Erythroblast (primary cell): ENCODE measurements around the gene TIMP3.

Experiments
- DNase-seq, 2 experiments: peaks; one replicate each; lab custom pipeline; 2025; lab: John Stamatoyannopoulos, UW
- GATA1 ChIP-seq: IDR thresholded peaks from 2 replicates; pipeline ENCODE4 v1.6.1; 2011; ENCODE audit warnings: low read depth, mild to moderate bottlenecking, control low read depth, low read length, moderate library complexity
- POLR2A ChIP-seq: IDR thresholded peaks from 2 replicates; pipeline ENCODE4 v1.6.1; 2011; ENCODE audit warnings: mild to moderate bottlenecking, low read length

Gene TIMP3

GRCh38 chr22:32874976-32875375 is 73.5 kb downstream of the TIMP3 start:
- TF ChIP-seq GATA1 (no peak), POLR2A (no peak)
- DNase-seq = no peak

- no peak for TF ChIP-seq POLR2A
- TF ChIP-seq GATA1 = no peak
- no peak for DNase-seq
Measured at GRCh38 chr22:32876516-32876915, 75.0 kb downstream of the TIMP3 start.

- DNase-seq = no peak
- TF ChIP-seq GATA1 (no peak), POLR2A (no peak)
Measured at GRCh38 chr22:32877196-32877595, 75.7 kb downstream of the TIMP3 start.

- TF ChIP-seq POLR2A (no peak), GATA1 (no peak)
- no peak for DNase-seq
Measured at GRCh38 chr22:32879550-32879949, 78.0 kb downstream of the TIMP3 start.

- DNase-seq = peak in 1 of 2 experiments; percentile 46
- no peak for TF ChIP-seq GATA1
- TF ChIP-seq POLR2A = no peak
Measured at GRCh38 chr22:32880061-32880460, 78.6 kb downstream of the TIMP3 start.

GRCh38 chr22:32880505-32880892 is 79.0 kb downstream of the TIMP3 start:
- DNase-seq = no peak
- TF ChIP-seq POLR2A (no peak), GATA1 (no peak)

- DNase-seq = peak; percentile 96 to 99
- TF ChIP-seq GATA1 (peak; percentile 61), POLR2A (peak; percentile 73)
Measured at GRCh38 chr22:32880893-32881596, 79.5 kb downstream of the TIMP3 start.

- DNase-seq = peak; percentile 67 to 72
Measured at GRCh38 chr22:32882360-32882755, 80.9 kb downstream of the TIMP3 start.

GRCh38 chr22:32882774-32883530 is 81.4 kb downstream of the TIMP3 start:
- DNase-seq = peak; percentile 57 to 62
- TF ChIP-seq POLR2A (no peak), GATA1 (no peak)

More at GRCh38 chr22:32882360-32882755, 80.9 kb downstream of the TIMP3 start:
- no peak for TF ChIP-seq POLR2A
- TF ChIP-seq GATA1 = no peak

GRCh38 chr22:32887324-32887980 is 85.9 kb downstream of the TIMP3 start:
- DNase-seq = peak; percentile 92 to 100
- TF ChIP-seq POLR2A (peak; percentile 38), GATA1 (peak; percentile 67)

- TF ChIP-seq GATA1 (no peak), POLR2A (no peak)
- no peak for DNase-seq
Measured at GRCh38 chr22:32888976-32889375, 87.5 kb downstream of the TIMP3 start.

- TF ChIP-seq POLR2A (no peak), GATA1 (no peak)
- DNase-seq = no peak
Measured at GRCh38 chr22:32896891-32897290, 95.4 kb downstream of the TIMP3 start.

GRCh38 chr22:32897400-32897799 is 95.9 kb downstream of the TIMP3 start:
- TF ChIP-seq POLR2A (no peak), GATA1 (no peak)
- peak in 1 of 2 experiments; percentile 31 for DNase-seq
